Parathyroid adenoma (tissue), 2 donors: ENCODE measurements around the gene NALCN.

Experiments
- H2AFZ ChIP-seq: fragments of 300-600 bp; sonication (generic); one replicate; pipeline ENCODE4 v1.7.0; 2017; ENCODE audit warnings: antibody characterized with exemption, mild to moderate bottlenecking
- H3K27ac ChIP-seq: fragments of 300-600 bp; sonication (generic); one replicate; pipeline ENCODE4 v1.7.0; 2017
- H3K27me3 ChIP-seq: fragments of 300-600 bp; sonication (generic); one replicate; pipeline ENCODE4 v1.7.0; 2017; ENCODE audit warnings: low read length; ENCODE audit not compliant: control insufficient read depth, insufficient read depth
- H3K36me3 ChIP-seq: fragments of 300-600 bp; sonication (generic); one replicate; pipeline ENCODE4 v1.7.0; 2017; ENCODE audit warnings: low read length; ENCODE audit not compliant: control insufficient read depth, insufficient read depth
- H3K4me1 ChIP-seq: fragments of 300-600 bp; sonication (generic); one replicate; pipeline ENCODE4 v1.7.0; 2017; ENCODE audit warnings: control low read depth
- H3K4me2 ChIP-seq: fragments of 300-600 bp; sonication (generic); one replicate; pipeline ENCODE4 v1.7.0; 2017; ENCODE audit warnings: low read length
- H3K4me3 ChIP-seq: fragments of 300-600 bp; sonication (generic); one replicate; pipeline ENCODE4 v1.7.0; 2017; ENCODE audit warnings: low read depth, low read length
- H3K79me2 ChIP-seq: fragments of 300-600 bp; sonication (generic); one replicate; pipeline ENCODE4 v1.7.0; 2017; ENCODE audit warnings: control low read depth
- H3K9ac ChIP-seq: fragments of 300-600 bp; sonication (generic); one replicate; pipeline ENCODE4 v1.7.0; 2017; ENCODE audit warnings: mild to moderate bottlenecking
- H3K9me3 ChIP-seq: fragments of 300-600 bp; sonication (generic); one replicate; pipeline ENCODE4 v1.7.0; 2017; ENCODE audit warnings: low read length; ENCODE audit not compliant: control insufficient read depth
- TF ChIP-seq, protein P1 (sequence below): fragments of 300-600 bp; sonication (generic); IDR thresholded peaks from one replicate; pipeline ENCODE4 v1.7.0; 2017; ENCODE audit warnings: antibody characterized with exemption, mild to moderate bottlenecking
- donor health status: primary hyperparathyroidism.

NALCN gene

GRCh38 chr13:101026736-101027398, 389.4 kb downstream of the NALCN start:
- no peaks in the 10 kb centered on the region for H3K4me1 ChIP-seq
- no peak overlapping the region for H3K27ac ChIP-seq
- H3K4me2 ChIP-seq: no peak overlapping the region
- H3K4me3 ChIP-seq: no peak overlapping the region
- no peaks in the 10 kb centered on the region for H3K9me3 ChIP-seq
- no peak overlapping the region for H2AFZ ChIP-seq
- no peak overlapping the region for H3K9ac ChIP-seq
- H3K79me2 ChIP-seq: no peaks in the 10 kb centered on the region
- TF ChIP-seq, protein P1, sequence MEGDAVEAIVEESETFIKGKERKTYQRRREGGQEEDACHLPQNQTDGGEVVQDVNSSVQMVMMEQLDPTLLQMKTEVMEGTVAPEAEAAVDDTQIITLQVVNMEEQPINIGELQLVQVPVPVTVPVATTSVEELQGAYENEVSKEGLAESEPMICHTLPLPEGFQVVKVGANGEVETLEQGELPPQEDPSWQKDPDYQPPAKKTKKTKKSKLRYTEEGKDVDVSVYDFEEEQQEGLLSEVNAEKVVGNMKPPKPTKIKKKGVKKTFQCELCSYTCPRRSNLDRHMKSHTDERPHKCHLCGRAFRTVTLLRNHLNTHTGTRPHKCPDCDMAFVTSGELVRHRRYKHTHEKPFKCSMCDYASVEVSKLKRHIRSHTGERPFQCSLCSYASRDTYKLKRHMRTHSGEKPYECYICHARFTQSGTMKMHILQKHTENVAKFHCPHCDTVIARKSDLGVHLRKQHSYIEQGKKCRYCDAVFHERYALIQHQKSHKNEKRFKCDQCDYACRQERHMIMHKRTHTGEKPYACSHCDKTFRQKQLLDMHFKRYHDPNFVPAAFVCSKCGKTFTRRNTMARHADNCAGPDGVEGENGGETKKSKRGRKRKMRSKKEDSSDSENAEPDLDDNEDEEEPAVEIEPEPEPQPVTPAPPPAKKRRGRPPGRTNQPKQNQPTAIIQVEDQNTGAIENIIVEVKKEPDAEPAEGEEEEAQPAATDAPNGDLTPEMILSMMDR: no peak
- H3K27me3 ChIP-seq: no peaks in the 10 kb centered on the region
- no peaks in the 10 kb centered on the region for H3K36me3 ChIP-seq

- no peak overlapping the region for H3K27ac ChIP-seq
- no peaks in the 10 kb centered on the region for H3K27me3 ChIP-seq
- H2AFZ ChIP-seq: no peak overlapping the region
- H3K9me3 ChIP-seq: no peaks in the 10 kb centered on the region
- H3K36me3 ChIP-seq: no peaks in the 10 kb centered on the region
- H3K79me2 ChIP-seq: no peaks in the 10 kb centered on the region
- no peak overlapping the region for H3K4me2 ChIP-seq
- no peak overlapping the region for H3K4me3 ChIP-seq
- TF ChIP-seq, protein P1: no peak
- H3K9ac ChIP-seq: no peak overlapping the region
- H3K4me1 ChIP-seq: no peaks in the 10 kb centered on the region
These were observed 390.0 kb downstream of the NALCN start for GRCh38 chr13:101026328-101026727.

- H2AFZ ChIP-seq: no peak overlapping the region
- TF ChIP-seq, protein P1: no peak
These were observed 390.4 kb downstream of the NALCN start for GRCh38 chr13:101025925-101026324.

DNA sequence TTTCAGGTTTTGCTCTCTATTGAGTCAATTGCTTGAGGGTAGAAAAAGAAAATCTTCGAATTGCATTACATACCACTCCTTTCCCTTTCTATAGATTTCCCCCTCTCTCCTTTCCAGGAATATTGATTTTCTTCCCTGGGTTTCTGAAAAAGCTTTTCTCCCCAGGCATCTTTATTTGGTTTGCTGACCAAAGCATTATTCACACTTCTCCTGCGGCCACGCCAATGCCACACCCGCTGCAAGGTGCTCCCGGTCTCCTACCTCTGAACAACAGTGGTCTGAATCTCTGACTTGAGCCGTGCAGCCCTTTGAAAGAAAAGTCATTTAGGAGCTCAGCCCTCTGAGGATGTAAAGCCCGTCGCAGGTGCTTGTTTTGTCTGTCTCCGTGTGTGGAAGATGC, 390.8 kb downstream of the NALCN start:
- H3K9ac ChIP-seq: no peak overlapping the region
- H3K36me3 ChIP-seq: no peaks in the 10 kb centered on the region
- H3K4me2 ChIP-seq: no peak overlapping the region
- H3K79me2 ChIP-seq: no peaks in the 10 kb centered on the region
- H2AFZ ChIP-seq: no peak overlapping the region
- H3K27ac ChIP-seq: no peak overlapping the region
- H3K9me3 ChIP-seq: no peaks in the 10 kb centered on the region
- no peaks in the 10 kb centered on the region for H3K27me3 ChIP-seq
- TF ChIP-seq, protein P1: no peak
- no peaks in the 10 kb centered on the region for H3K4me1 ChIP-seq
- no peak overlapping the region for H3K4me3 ChIP-seq

More at GRCh38 chr13:101025925-101026324, 390.4 kb downstream of the NALCN start:
- Histone ChIP-seq H3K27ac (no peak overlapping the region), H3K4me3 (no peak overlapping the region), H3K79me2 (no peaks in the 10 kb centered on the region), H3K4me1 (no peaks in the 10 kb centered on the region), H3K9me3 (no peaks in the 10 kb centered on the region), H3K27me3 (no peaks in the 10 kb centered on the region), H3K9ac (no peak overlapping the region), H3K36me3 (no peaks in the 10 kb centered on the region), H3K4me2 (no peak overlapping the region)

DNA sequence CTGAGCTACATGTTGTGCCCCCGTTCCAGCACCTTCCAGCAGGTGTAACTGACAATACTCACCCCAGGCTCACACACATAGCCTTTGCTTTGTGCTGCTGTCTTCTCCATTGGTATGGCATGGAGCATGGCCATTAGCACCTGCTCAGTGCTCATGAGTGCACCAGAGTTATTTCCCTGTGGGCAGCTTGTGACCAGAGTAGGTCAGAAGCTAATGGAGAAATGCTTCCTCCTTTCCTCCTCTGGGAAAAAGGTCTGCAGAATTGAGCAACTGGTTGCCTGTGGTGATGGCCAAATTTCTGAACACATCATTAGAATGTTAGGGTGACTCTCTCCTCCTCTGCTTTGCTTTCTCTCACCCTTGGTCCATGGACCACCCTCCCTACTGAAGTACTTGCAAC, 397.2 kb downstream of the NALCN start:
- no peak overlapping the region for H3K9ac ChIP-seq
- no peaks in the 10 kb centered on the region for H3K4me1 ChIP-seq
- H3K4me3 ChIP-seq: no peak overlapping the region
- H3K4me2 ChIP-seq: no peak overlapping the region
- H3K27me3 ChIP-seq: no peaks in the 10 kb centered on the region
- TF ChIP-seq, protein P1: no peak
- no peaks in the 10 kb centered on the region for H3K36me3 ChIP-seq
- no peaks in the 10 kb centered on the region for H3K9me3 ChIP-seq
- no peak overlapping the region for H2AFZ ChIP-seq
- H3K27ac ChIP-seq: no peak overlapping the region
- no peaks in the 10 kb centered on the region for H3K79me2 ChIP-seq
